Smooth muscle cell (in vitro differentiated cells): ENCODE measurements around the gene MATR3. TPM values are rescaled to one million over a fixed set of nuclear protein-coding genes. Genes with fewer than 3 reads are reported as not detected.

Source experiments
- DNase-seq: peaks from one replicate; lab custom pipeline; 2025; ENCODE audit not compliant: unreplicated experiment; lab: John Stamatoyannopoulos, UW
- H2AFZ ChIP-seq: fragments of 200-600 bp; sonication (generic); 2 replicates; pipeline ENCODE4 v1.6.0; 2016; ENCODE audit warnings: antibody characterized with exemption, low read depth, mild to moderate bottlenecking
- H3F3A ChIP-seq: fragments of 200-600 bp; sonication (generic); 2 replicates; pipeline ENCODE4 v1.6.0; 2017; ENCODE audit warnings: antibody characterized with exemption, low read depth
- H3K27ac ChIP-seq: fragments of 200-600 bp; sonication (generic); 2 replicates; pipeline ENCODE4 v1.5.1; 2016; ENCODE audit warnings: low read depth, mild to moderate bottlenecking
- H3K27me3 ChIP-seq: fragments of 200-600 bp; sonication (generic); 2 replicates; pipeline ENCODE4 v1.6.1; 2016; ENCODE audit warnings: low read depth, mild to moderate bottlenecking
- H3K36me3 ChIP-seq: fragments of 200-600 bp; sonication (generic); 2 replicates; pipeline ENCODE4 v1.5.1; 2016; ENCODE audit warnings: low read depth
- H3K4me1 ChIP-seq: fragments of 200-600 bp; sonication (generic); 2 replicates; pipeline ENCODE4 v1.5.1; 2016; ENCODE audit warnings: low read depth
- H3K4me2 ChIP-seq: fragments of 200-600 bp; sonication (generic); 2 replicates; pipeline ENCODE4 v1.6.0; 2016; ENCODE audit warnings: mild to moderate bottlenecking
- H3K4me3 ChIP-seq: fragments of 200-600 bp; sonication (generic); 2 replicates; pipeline ENCODE4 v1.5.1; 2016; ENCODE audit warnings: mild to moderate bottlenecking
- H3K79me2 ChIP-seq: fragments of 200-600 bp; sonication (generic); 2 replicates; pipeline ENCODE4 v1.6.0; 2016; ENCODE audit warnings: low read depth, mild to moderate bottlenecking
- H3K9ac ChIP-seq: fragments of 200-600 bp; sonication (generic); 2 replicates; pipeline ENCODE4 v1.6.0; 2016; ENCODE audit warnings: low read depth
- H3K9me3 ChIP-seq: fragments of 200-600 bp; sonication (generic); replicated peaks from 2 replicates; pipeline ENCODE4 v1.5.1; 2016; ENCODE audit warnings: low read depth
- H4K20me1 ChIP-seq: fragments of 200-600 bp; sonication (generic); 2 replicates; pipeline ENCODE4 v1.6.0; 2016; ENCODE audit warnings: low read depth
- WGBS: methylation state at CpG from one replicate; pipeline ENCODE4 v1.1.7; 2016; ENCODE audit warnings: low lambda C conversion rate; 5-methylcytosine and 5-hydroxymethylcytosine counted together
- polyA plus RNA-seq: library from polyadenylated mRNA; unstranded; fragments of >200 nt; fragmentation: Nextera tagmentation; extraction: Ambion mirVana; gene quantifications from 2 replicates; pipeline ENCODE4 v1.2.1, GENCODE V29; 2016
- small RNA-seq: library from RNA; depleted of rRNA; stranded (forward); fragments of <200 nt; gene quantifications from one replicate; pipeline ENCODE3, GENCODE V24; 2014
- total RNA-seq: library from RNA; depleted of rRNA; stranded (reverse); fragments of >200 nt; gene quantifications from 2 replicates; pipeline ENCODE4 v1.2.3, GENCODE V29; 2014
- TF ChIP-seq, protein P1 (sequence below): fragments of 200-600 bp; sonication (generic); IDR thresholded peaks from 2 replicates; pipeline ENCODE4 v1.5.1; 2017; ENCODE audit warnings: borderline replicate concordance, mild to moderate bottlenecking, antibody characterized with exemption; ENCODE audit not compliant: insufficient read depth, poor library complexity, severe bottlenecking

MATR3 gene
- total and polyA plus RNA-seq, 2 experiments from 2014 or later = 169 to 267 TPM

DNA sequence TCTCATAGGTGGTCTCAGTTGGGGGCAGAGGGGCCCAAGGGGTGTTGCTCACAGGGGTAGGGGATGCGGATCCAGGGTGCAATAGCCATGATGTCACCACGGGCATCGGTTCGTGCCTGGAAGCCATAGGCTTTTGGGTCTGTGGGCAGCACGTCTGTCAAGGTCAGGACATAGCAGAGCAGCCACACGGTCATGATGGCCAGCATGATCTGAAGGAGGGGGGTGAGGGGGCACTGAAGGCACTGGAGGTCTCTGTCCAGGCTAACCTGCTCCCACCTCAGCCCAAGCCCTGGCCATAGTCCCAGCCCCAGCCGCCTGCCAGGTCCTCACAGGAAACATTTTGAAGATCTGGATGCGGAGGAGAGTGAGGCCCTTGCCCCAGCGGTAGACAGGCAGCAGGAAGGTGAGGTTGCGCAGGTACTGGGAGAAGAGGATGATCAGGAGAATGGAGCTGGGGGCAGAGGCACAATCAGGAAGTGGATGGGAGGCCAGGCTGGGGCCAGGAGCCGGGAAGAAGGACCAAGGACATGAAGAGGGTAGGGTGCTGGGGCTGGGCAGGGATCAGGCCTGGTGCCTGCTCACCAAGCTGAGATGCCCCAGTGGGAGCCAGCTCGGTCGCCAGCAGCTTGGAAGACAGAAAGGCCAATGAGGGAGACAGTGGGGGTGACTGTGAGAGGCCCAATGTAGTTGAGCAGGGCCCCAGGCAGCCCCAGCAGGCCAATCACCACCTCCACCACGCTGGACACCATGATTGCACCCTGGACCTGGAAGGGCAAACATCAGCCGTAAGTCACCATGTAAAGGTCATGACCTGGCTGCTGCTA, 86.3 kb downstream of the MATR3 start:
- WGBS = 95% methylated on average over 15 of the region's 15 CpGs
- no peak for DNase-seq

More for the DNA sequence above, 86.3 kb downstream of the MATR3 start:
- Histone ChIP-seq H3K4me1 (no peaks in the 10 kb centered on the region), H3K79me2 (no peaks in the 10 kb centered on the region), H3K4me2 (no peak overlapping the region), H3K27ac (no peak overlapping the region), H4K20me1 (no peaks in the 10 kb centered on the region), H3K36me3 (no peaks in the 10 kb centered on the region), H3K9ac (no peak overlapping the region), H3K4me3 (no peak overlapping the region), H2AFZ (no peak overlapping the region), H3K27me3 (no peaks in the 10 kb centered on the region), H3F3A (no peaks in the 10 kb centered on the region), H3K9me3 (no peaks in the 10 kb centered on the region)
- TF ChIP-seq, protein P1, sequence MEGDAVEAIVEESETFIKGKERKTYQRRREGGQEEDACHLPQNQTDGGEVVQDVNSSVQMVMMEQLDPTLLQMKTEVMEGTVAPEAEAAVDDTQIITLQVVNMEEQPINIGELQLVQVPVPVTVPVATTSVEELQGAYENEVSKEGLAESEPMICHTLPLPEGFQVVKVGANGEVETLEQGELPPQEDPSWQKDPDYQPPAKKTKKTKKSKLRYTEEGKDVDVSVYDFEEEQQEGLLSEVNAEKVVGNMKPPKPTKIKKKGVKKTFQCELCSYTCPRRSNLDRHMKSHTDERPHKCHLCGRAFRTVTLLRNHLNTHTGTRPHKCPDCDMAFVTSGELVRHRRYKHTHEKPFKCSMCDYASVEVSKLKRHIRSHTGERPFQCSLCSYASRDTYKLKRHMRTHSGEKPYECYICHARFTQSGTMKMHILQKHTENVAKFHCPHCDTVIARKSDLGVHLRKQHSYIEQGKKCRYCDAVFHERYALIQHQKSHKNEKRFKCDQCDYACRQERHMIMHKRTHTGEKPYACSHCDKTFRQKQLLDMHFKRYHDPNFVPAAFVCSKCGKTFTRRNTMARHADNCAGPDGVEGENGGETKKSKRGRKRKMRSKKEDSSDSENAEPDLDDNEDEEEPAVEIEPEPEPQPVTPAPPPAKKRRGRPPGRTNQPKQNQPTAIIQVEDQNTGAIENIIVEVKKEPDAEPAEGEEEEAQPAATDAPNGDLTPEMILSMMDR = no peak

Small RNAs within 50 kb of the gene (small RNA-seq; reads per million reads assigned to genes)
- gene RNA5SP195 (0.08 reads per million), gene SNORA74A (24.7 reads per million, percentile 91 among the genes with 10 or more reads in this experiment), gene SNORA74D (108 reads per million, percentile 98 among the genes with 10 or more reads in this experiment)

Other genes with a start within 250 kb of the MATR3 start
- 45.5 and 52.6 TPM in 2 replicates for gene SIL1, start 95.4 kb upstream of the MATR3 start, total RNA-seq
- gene SIL1, start 95.4 kb upstream of the MATR3 start, polyA plus RNA-seq = 119 and 126 TPM in 2 replicates
- gene PAIP2, start 48.1 kb downstream of the MATR3 start, total RNA-seq = 96.1 and 98.1 TPM in 2 replicates
- gene PAIP2, start 48.1 kb downstream of the MATR3 start, polyA plus RNA-seq = 120 and 123 TPM in 2 replicates
- not detected in 2 replicates for gene SLC23A1, start 89.6 kb downstream of the MATR3 start, total RNA-seq
- gene SLC23A1, start 89.6 kb downstream of the MATR3 start, polyA plus RNA-seq = 0.22 and 0.35 TPM in 2 replicates
- not detected in 2 replicates for gene MZB1, start 96.2 kb downstream of the MATR3 start, total RNA-seq
- 0.19 TPM in 1 of 2 replicates, not detected in the other for gene MZB1, start 96.2 kb downstream of the MATR3 start, polyA plus RNA-seq
- 0.90 and 1.2 TPM in 2 replicates for gene PROB1, start 101.4 kb downstream of the MATR3 start, total RNA-seq
- gene PROB1, start 101.4 kb downstream of the MATR3 start, polyA plus RNA-seq = 3.8 and 5.7 TPM in 2 replicates
- 2.0 and 4.0 TPM in 2 replicates for gene SPATA24, start 110.3 kb downstream of the MATR3 start, total RNA-seq
- 2.2 and 2.6 TPM in 2 replicates for gene SPATA24, start 110.3 kb downstream of the MATR3 start, polyA plus RNA-seq
- 6.3 and 16.9 TPM in 2 replicates for gene DNAJC18, start 145.8 kb downstream of the MATR3 start, total RNA-seq
- 9.6 and 15.4 TPM in 2 replicates for gene DNAJC18, start 145.8 kb downstream of the MATR3 start, polyA plus RNA-seq
- 1.7 TPM in 1 of 2 replicates, not detected in the other for gene ECSCR, start 169.0 kb downstream of the MATR3 start, total RNA-seq
- gene ECSCR, start 169.0 kb downstream of the MATR3 start, polyA plus RNA-seq = 0.41 and 0.52 TPM in 2 replicates
- gene SMIM33, start 177.3 kb downstream of the MATR3 start, total RNA-seq = not detected in 2 replicates
- not detected in 2 replicates for gene SMIM33, start 177.3 kb downstream of the MATR3 start, polyA plus RNA-seq
- 5.8 and 7.5 TPM in 2 replicates for gene STING1, start 189.0 kb downstream of the MATR3 start, total RNA-seq
- gene STING1, start 189.0 kb downstream of the MATR3 start, polyA plus RNA-seq = 7.8 and 9.6 TPM in 2 replicates